ENCODE data around the gene USP7.
A peak's percentile ranks its signal among the peaks of the same experiment; 100 is the strongest.
"Not testable (repeated sequence)": the region's sequence is repeated elsewhere in the genome, so short reads cannot be mapped to it uniquely, and the experiment has no call there.

Gene USP7

DNA sequence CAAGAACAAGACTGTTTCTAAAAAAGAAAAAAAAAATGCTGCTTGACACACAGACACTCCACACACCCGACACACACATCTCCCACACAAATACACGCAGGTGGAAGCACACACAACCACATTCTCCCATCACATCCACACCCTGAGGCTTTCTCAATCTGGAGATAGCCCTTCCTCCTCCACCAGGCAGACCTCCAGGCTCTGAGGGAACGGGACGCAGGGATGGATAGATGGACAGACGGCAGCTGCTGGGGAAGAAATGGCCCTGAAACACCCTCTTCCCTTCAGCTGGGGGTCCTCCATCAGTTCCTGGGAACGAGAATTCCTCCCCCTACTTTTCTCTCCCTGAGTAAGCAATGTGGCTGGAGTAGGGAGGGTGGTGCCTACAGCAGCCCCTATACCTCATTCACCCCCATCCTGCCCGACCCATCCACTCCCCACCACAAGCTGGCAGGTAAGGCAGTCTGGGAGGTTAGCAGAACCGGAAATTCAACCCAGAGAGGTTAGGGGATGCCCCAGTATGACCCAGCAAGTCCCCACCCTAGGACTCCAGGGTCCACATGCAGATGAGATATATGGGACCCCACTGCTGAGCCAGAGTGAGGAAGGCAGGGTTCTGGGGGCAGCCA lies 85.7 kb downstream of the USP7 start:
- DNase-seq (ENCODE audit: low spot score): no peak

- not testable (repeated sequence) for DNase-seq (ENCODE audit: low spot score)
These were observed 88.4 kb downstream of the USP7 start for GRCh38 chr16:8875317-8875716.

- DNase-seq (ENCODE audit: low spot score): no peak
These were observed 89.3 kb downstream of the USP7 start for GRCh38 chr16:8874388-8874787.

DNA sequence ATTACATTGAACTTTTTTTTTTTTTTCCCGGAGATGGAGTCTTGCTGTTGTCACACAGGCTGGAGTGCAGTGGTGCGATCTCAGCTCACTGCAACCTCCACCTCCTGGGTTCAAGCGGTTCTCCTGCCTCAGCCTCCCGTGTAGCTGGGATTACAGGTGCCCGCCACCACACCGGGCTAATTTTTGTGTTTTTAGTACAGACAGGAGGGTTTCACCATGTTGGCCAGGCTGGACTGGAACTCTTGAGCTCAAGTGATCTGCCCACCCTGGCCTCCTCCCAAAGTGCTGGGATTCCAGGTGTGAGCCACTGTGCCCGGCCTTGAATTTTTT lies 89.9 kb downstream of the USP7 start:
- DNase-seq (ENCODE audit: low spot score): not testable (repeated sequence)

- DNase-seq (ENCODE audit: low spot score): no peak
These were observed 90.5 kb downstream of the USP7 start for GRCh38 chr16:8872967-8873865.

GRCh38 chr16:8872071-8872470 lies 91.6 kb downstream of the USP7 start:
- no peak for DNase-seq (ENCODE audit: low spot score)

DNA sequence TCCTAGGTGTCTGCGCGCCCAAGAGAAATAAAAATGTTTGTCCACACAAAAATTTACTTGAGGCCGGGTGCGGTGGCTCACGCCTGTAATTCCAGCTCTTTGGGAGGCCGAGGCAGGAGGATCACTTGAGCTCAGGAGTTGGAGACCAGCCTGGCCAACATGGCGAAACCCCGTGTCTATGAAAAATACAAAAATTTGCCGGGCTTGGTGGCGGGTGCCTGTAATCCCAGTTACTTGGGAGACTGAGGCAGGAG lies 93.8 kb downstream of the USP7 start:
- DNase-seq (ENCODE audit: low spot score): not testable (repeated sequence)

DNA sequence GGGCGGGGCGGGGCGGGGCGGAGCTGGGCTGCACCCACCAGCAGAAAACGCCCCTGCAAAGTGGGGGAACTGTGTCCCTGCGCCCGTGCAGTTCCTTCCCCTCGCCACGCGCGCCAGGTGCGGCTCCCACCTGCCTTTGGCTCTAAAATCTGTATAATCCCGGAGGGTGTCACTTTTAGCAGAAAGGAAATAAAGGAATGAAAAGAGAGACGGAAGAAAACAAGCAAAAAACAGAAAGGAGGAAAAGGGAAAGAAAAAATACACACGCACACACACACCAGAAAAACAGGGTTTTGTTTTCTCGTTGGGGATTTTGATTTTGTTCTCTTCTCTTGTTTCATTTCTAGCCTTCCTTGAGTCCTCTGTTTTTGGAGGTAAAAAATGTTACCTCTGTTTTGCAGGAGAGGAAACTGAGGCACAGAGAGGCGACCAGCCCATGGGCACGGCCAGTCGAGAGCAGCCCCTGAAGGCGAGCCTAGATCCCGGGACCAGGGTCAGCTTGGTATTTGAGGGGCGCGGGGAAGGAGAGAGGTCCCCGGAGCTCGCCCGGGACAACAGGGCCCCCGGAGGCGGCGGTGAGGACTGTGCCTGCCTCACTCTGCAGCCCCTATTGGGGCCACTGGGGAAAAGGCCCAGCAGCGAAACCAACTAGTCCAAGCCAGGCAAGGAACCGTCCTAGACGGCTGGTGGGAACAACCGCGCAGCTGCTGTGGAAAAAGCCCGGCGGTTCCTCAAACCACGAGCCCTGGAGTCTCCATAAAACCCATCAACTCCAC lies 94.3 kb downstream of the USP7 start:
- no peak for DNase-seq (ENCODE audit: low spot score)

- peak; percentile 84 for DNase-seq (ENCODE audit: low spot score)
These were observed 95.1 kb downstream of the USP7 start, which contains the start of gene CARHSP1 for GRCh38 chr16:8868416-8869211. CARHSP1 (minus strand) TSS chr16:8869006; CDS start chr16:8859328, 9,678 bp downstream.

- no peak for DNase-seq (ENCODE audit: low spot score)
These were observed 95.7 kb downstream of the USP7 start for GRCh38 chr16:8867932-8868415.

- DNase-seq (ENCODE audit: low spot score): peak; percentile 50
These were observed 96.3 kb downstream of the USP7 start for GRCh38 chr16:8867216-8867931.

GRCh38 chr16:8866884-8867215 lies 96.9 kb downstream of the USP7 start:
- no peak for DNase-seq (ENCODE audit: low spot score)

DNA sequence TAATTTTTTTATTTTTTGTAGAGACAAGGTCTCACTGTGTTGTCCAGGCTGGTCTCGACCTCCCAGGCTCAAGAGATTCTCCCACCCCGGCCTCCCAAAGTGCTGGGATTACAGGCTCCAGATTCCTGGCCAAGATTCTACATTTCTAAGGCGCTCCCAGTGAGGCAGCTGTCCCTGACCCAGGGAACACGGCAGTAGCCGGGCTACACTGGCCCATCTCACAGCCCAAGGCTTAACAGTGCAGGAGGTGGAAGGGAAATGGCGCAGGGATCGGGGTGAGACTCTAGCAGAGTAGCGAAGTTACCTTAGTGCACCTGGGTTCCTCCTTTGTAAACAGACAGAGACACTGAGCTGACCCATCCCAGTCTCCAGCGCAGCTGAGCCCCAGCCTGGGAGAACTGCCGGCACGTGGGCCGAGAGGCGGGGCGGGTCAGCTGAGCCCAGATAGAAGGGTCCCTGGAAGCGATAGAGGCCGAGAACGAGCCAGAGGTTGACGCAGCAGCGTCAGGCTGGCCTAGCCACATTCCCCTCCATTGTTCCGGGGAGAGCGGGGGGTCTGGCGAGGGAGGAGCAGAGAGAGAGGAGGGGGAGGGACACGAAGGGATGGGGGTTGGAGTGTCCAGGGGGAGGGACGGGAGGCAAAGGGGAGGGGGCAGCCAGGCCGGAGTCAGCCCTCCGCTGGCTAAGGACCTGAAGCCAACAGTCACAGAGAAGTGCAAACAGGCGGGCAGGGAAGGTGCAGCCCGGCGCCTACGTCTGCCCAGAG lies 97.4 kb downstream of the USP7 start:
- DNase-seq (ENCODE audit: low spot score): no peak

- no peak for DNase-seq (ENCODE audit: low spot score)
These were observed 98.4 kb downstream of the USP7 start for GRCh38 chr16:8865145-8865882.

GRCh38 chr16:8864480-8865110 lies 99.1 kb downstream of the USP7 start:
- DNase-seq (ENCODE audit: low spot score): no peak

DNA sequence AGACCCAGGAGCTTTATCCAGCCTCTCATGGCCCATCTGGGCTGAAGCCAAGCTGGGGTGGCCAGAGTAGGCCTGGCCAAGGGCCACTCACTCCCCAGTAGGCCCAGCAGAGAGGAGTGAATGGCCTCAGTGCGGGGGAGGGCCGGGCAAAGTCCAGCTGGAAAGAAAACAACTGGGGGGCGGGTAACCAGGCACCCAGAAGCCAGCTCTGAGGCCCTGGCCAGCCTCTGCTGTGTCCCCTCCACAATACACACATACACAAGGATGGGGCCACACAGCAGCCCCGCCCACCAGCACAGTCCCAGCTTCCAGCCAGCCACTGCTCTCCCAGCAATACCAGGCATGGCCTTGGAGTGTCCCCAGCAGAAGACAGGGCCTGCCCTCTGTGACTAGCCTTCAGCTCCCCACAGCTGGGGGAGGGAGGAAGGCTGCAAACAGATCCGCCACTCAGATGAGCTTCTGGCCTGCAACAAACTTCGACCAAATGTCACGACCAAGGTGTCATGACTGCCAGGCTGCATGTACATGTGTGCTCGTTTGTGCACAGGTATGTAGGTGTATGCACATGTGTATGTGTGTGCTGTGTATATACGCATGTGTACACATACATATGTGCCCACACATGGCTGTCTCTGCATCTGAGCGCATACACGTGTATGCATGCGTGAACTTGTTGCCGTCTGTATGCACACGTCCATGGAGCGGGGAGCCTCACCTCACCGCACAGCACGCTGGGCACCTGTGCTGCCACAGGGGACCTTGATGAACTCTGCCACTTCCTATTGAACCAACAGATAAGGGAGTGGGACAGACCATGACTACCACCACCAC lies 99.9 kb downstream of the USP7 start:
- no peak for DNase-seq (ENCODE audit: low spot score)

DNA sequence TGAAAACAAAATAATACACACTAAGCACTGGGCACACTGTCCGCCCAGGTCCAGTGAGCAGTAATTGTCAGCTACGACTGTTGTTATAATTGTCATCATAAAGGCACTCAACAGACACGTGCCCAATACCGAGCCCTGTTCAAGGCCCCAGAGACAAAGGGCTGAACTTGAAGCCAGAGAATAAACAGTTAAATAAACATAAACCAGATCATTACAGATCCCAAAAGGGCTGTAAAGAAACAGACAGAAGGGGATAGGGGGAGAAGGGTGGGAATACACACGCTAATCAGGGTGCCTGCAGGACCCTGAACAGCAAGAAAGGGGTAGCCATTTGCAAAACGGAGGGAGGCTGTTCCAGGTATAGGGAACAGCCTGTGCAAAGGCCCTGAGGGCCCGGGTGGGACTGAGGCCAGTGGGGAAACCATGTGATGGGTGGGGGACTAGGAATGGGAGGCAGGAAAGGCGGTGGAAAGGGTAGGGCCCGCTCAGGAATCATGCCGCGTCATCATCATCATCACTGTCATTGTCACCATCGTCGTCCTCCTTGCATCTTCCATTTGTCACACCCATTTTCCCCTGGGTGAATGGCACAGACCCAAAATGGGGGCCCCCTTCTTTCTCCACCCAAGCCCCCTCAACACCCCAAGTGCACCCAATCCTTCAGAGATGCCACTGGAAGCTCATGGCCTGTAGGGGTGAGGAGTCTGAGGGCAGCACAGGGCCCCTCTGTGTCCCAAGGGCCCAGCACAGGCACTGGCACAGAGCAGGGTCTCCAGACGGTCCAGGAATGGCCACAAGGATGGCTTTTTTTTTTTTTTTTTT lies 101.2 kb downstream of the USP7 start:
- DNase-seq (ENCODE audit: low spot score): no peak

All from hematopoietic multipotent progenitor cell treated with erythropoietin and hydrocortisone succinate and interleukin-3 and kit ligand, for 15 days (in vitro differentiated cells).